ENCODE results near the gene ARHGAP15.

Gene ARHGAP15

GRCh38 chr2:143684551-143685320 is 555.5 kb downstream of the ARHGAP15 start:
- DNase-seq (ENCODE audit: low read depth): no peak
- TF ChIP-seq, protein P1, sequence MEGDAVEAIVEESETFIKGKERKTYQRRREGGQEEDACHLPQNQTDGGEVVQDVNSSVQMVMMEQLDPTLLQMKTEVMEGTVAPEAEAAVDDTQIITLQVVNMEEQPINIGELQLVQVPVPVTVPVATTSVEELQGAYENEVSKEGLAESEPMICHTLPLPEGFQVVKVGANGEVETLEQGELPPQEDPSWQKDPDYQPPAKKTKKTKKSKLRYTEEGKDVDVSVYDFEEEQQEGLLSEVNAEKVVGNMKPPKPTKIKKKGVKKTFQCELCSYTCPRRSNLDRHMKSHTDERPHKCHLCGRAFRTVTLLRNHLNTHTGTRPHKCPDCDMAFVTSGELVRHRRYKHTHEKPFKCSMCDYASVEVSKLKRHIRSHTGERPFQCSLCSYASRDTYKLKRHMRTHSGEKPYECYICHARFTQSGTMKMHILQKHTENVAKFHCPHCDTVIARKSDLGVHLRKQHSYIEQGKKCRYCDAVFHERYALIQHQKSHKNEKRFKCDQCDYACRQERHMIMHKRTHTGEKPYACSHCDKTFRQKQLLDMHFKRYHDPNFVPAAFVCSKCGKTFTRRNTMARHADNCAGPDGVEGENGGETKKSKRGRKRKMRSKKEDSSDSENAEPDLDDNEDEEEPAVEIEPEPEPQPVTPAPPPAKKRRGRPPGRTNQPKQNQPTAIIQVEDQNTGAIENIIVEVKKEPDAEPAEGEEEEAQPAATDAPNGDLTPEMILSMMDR (conservative IDR thresholded peaks at IDR 0.05; ENCODE audit: low read depth, low read length): no peak
- no peak overlapping the region for H3K4me3 ChIP-seq (ENCODE audit: low read depth, low read length)

DNA sequence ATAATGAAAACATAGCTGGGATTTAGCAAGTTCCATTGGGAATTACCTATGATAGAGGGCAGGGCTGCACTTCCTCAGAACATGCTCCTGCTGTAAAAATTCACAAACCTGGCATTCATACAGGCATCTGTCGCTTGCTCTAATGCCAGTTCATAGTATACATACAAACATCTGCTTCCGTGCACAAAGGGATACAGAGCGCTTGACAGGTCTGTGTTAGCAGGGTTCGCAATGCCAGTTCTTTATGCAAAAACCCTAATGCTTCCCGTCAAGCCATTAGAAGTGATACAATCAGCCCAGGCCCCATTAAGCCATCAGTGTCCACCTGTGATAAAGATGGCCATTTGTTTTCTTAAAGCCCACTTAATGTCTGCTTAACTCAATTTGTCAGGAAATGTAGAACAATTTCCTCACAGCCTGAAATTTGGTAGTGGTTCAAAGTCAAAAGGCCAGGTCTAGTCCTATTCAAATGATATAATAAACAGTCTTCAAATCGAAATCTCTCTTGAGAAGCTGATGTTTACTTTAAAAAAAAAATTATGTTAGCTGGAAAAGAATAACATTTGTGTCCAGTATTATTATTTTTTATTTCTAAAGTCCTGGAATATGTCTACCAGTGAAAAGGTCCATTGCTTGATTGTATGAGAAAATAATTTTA is 556.3 kb downstream of the ARHGAP15 start:
- no peak for DNase-seq (ENCODE audit: low read depth)
- TF ChIP-seq, protein P1 (conservative IDR thresholded peaks at IDR 0.05; ENCODE audit: low read depth, low read length): no peak
- no peak overlapping the region for H3K4me3 ChIP-seq (ENCODE audit: low read depth, low read length)

GRCh38 chr2:143686585-143687164 is 557.5 kb downstream of the ARHGAP15 start:
- DNase-seq (ENCODE audit: low read depth): peak; percentile 69
- TF ChIP-seq, protein P1 (conservative IDR thresholded peaks at IDR 0.05; ENCODE audit: low read depth, low read length): peak; percentile 60
- H3K4me3 ChIP-seq (ENCODE audit: low read depth, low read length): no peak overlapping the region

DNA sequence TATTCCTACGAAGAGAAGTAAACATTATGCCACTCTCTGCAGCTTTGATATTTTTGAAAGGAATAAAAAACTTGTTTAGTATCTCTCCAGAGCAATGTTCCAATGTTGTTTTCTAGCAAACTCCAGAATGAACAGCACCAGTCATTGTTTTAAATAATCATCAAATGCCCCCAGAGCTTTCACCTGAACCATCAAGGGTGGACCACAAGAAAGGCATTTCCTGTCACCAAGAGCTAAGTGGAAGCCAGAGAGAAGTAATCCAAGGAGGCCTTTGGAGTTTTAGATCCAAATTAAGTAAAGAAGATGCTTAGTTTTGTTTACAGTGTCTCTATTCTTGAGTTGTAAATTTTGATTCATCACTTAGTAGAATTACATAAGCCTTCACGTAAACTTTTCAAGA is 559.0 kb downstream of the ARHGAP15 start:
- no peak overlapping the region for H3K4me3 ChIP-seq (ENCODE audit: low read depth, low read length)
- TF ChIP-seq, protein P1 (conservative IDR thresholded peaks at IDR 0.05; ENCODE audit: low read depth, low read length): no peak
- no peak for DNase-seq (ENCODE audit: low read depth)

DNA sequence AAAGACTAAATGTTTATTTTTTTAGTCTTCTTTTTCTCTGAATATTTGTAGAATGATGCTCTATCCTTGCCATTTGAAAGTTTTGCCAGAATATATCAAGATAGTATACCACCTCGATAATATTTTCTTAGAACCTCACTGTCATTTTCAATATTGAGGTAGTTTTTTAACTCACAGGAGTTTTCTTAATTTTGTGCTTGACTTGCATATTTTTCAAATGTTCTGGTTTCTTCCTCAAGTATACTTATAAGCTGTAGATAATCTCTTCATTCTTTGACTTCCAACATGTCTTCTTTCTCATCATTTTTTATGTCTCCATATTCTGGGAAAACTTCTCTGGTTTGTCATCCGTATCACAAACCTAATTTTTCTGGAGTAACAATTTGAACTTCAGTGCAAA is 559.6 kb downstream of the ARHGAP15 start:
- DNase-seq (ENCODE audit: low read depth): no peak

DNA sequence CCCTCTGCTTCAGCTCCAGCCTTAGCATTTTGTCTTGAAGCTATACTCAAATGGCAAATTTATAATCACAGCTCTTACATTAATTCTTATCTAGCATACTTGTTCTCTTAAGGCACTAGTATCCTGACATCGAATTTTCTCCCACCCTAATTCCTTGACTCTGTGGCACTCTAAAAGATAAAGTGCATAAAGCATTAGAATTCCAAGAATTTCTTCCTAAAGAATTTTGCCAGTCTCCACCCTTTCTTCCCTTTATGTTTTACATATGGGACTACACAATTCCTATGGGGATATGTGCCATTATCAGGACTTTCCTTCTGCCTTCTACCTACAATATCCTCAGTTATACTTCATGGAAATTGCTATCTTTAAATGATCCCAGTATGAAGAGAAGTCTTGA is 560.3 kb downstream of the ARHGAP15 start:
- no peak overlapping the region for H3K4me3 ChIP-seq (ENCODE audit: low read depth, low read length)
- no peak for DNase-seq (ENCODE audit: low read depth)
- TF ChIP-seq, protein P1 (conservative IDR thresholded peaks at IDR 0.05; ENCODE audit: low read depth, low read length): no peak

More for the DNA sequence above, 559.6 kb downstream of the ARHGAP15 start:
- H3K4me3 ChIP-seq (ENCODE audit: low read depth, low read length): no peak overlapping the region
- TF ChIP-seq, protein P1 (conservative IDR thresholded peaks at IDR 0.05; ENCODE audit: low read depth, low read length): no peak

Data from choroid plexus epithelial cell (primary cell).